Stimulated activated CD8-positive, alpha-beta memory T cell treated with anti-CD3 and anti-CD28 coated beads, Interleukin-4, amount 100 ng/mL, for 1 hour (primary cell): ENCODE data around the gene IL12B.
"Not testable (repeated sequence)": the region's sequence is repeated elsewhere in the genome, so short reads cannot be mapped to it uniquely, and the experiment has no call there.

ENCODE experiments used
- DNase-seq, 2 donors: peaks; one replicate each; pipeline ENCODE4 v3.0.0-alpha.2; 2020; ENCODE audit warnings: low read depth in 2 of 2, low spot score in 1 of 2

Gene IL12B

DNA sequence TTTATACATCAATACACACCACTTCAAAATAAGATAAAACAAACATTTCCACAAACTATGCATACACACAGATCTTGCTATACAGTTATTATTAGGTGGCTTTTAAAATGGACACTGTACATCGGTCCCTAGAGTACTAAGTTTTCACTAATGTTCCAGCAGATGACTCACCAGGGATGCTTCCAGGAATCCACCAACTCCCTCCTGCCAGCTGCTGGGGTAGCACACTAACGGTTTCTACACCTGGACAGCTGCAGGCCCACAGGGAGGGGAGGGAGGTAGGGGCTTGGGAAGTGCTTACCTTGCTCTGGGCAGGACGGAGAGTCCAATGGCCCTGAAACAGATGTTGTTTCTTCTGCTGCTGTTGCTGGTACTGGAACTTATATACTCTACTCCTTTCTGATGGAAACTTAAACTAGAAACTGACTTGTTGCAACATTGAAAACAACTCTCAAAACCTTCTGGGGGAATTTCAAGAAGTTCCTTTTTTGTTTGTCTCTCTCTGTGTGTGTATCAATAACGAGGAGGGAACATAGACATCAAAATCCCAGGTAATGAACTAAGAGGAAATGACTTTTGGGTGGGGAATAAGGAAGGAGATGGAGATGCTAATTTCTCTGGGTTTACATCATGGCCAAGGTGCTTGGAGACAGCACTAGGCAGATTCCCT lies at the start of gene IL12B:
TSS of gene IL12B (minus strand) at position 357 of the 670 bp plus-strand sequence. CDS start 3,705 bp downstream, outside the sequence.
- no peak for DNase-seq

GRCh38 chr5:159377653-159378052 lies 47.4 kb upstream of the IL12B start:
- no peak for DNase-seq

GRCh38 chr5:159367866-159368265 lies 37.6 kb upstream of the IL12B start:
- DNase-seq: not testable (repeated sequence)

DNA sequence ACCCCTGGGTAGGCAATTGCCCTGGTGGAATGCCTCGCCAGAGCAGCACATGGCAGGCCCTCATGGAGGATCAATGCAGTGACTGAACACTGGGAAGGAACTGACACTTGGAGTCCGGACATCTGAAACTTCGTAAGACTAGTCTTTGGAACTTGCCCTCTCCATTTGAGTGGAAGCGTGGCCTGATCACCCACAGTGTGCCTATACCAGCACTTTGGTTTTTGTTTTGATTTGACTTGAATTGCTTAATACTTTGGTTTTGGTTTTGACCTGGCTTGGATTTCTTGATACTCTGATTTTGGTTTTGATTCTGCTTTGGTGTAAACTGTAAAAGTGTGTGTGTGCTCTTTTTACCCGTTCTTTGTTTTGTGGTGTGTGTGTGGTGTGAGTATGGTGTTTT lies 36.5 kb upstream of the IL12B start:
- DNase-seq: not testable (repeated sequence)

DNA sequence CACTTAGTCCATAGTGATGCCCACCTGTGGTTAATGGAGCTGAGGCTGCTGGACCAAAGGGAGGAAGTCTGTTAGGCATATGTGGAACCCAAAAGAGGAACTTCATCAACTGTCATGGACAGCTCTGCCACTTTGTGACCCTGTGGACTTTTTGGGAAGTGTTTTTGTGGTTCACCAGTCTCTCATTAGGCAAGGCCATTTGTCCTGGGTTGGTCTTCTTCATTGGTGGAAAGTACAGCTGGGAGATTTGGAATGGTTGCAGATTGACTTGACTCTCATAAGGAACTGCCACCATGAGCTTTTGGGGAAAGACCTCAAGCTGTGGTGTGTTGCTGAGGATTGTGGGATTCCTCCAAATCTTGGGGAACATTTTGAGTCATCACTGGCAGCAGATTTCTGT lies 31.9 kb upstream of the IL12B start:
- DNase-seq: no peak

- not testable (repeated sequence) for DNase-seq
These were observed 29.6 kb upstream of the IL12B start for GRCh38 chr5:159359871-159360270.

DNA sequence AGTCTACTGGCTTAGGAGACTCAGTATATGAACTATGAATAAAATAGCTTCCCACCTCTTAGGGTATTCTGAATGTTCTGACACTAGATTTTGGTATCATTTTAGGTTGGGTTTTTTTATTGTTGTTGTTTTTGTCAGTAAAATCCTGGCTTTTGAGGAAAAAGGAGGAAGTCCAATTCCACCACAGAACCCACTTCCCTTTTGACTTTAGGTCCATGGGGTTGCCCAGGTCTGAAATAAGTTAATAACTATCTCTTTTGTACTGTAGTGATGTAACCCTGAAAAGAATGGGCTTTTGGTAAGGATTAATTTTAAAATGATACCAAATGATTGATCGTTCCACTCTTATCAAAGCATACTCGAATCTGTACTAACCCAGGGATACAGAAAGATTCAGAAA lies 29.1 kb upstream of the IL12B start:
- DNase-seq: no peak

DNA sequence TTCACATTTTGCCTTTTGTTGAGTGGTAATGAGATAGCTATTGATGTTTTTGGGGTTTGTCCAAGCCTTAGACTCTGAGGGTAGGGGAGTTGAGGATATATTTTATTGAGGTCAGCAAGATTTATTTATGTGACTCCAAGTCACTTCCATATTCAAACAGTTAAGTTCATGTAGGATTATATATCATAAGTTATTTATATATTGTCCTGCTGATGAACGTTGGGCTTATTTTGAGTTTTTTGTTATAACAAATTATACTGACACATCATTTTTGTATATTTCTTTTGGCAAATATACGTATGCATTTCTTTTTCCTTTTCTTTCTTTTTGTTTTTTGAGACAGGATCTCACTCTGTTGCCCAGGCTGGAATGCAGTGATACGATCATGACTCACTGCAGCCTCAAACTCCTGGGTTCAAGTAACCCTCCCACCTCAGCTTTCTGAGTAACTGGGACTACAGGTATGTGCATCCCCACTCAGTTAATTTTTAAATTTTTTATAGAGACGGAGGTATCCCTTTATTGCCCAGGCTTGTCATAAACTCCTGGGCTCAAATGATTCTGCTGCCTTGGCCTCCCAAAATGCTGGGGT lies 23.5 kb upstream of the IL12B start:
- DNase-seq: no peak

DNA sequence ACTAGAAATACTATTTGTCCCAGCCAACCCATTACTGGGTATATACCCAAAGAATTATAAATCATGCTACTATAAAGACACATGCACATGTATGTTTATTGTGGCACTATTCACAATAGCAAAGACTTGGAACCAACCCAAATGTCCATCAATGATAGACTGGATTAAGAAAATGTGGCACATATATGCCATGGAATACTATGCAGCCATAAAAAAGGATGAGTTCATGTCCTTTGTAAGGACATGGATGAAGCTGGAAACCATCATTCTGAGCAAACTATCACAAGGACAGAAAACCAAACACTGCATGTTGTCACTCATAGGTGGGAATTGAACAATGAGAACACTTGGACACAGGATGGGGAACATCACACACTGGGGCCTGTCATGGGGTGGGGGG lies 20.4 kb upstream of the IL12B start:
- DNase-seq: not testable (repeated sequence)

DNA sequence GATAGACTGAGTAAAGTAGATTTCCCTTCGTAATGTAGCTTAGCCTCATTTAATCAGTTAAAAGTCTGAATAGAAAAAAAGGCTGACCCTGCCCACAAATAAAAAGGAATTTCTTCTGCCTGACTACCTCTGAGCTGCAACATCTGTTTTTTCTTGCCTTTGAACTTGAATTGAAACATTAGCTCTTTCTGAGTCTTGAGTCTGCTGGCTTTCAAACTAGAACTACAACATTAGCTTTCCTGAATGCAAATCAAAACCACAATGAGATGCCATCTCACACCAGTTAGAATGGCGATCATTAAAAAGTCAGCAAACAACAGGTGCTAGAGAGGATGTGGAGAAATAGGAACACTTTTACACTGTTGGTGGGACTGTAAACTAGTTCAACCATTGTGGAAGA lies 19.9 kb upstream of the IL12B start:
- not testable (repeated sequence) for DNase-seq

GRCh38 chr5:159345861-159346260 lies 15.6 kb upstream of the IL12B start:
- DNase-seq: no peak

GRCh38 chr5:159345336-159345735 lies 15.0 kb upstream of the IL12B start:
- DNase-seq: no peak

GRCh38 chr5:159343295-159344094 lies 13.2 kb upstream of the IL12B start:
- no peak for DNase-seq

DNA sequence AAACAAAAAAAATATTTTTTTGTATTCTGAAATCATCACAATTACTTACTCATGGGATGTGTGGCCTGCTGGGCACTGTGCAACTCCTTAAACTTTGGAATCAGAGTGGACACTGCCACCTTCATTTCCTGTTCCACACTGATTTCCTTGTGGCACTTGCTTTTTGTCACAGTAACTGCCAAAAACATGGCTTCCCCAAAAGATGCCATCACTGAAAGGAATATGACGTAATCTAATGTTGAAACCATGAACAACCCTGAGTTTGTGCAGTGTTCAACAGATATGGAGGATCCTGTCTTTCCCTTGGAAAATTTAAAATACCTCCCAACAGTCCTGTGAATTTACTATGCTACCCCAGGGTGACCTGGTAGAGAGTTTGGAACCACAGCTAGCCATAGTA lies 12.6 kb upstream of the IL12B start:
- no peak for DNase-seq

GRCh38 chr5:159341906-159342310 lies 11.6 kb upstream of the IL12B start:
- DNase-seq: peak; percentile 28 to 42

DNA sequence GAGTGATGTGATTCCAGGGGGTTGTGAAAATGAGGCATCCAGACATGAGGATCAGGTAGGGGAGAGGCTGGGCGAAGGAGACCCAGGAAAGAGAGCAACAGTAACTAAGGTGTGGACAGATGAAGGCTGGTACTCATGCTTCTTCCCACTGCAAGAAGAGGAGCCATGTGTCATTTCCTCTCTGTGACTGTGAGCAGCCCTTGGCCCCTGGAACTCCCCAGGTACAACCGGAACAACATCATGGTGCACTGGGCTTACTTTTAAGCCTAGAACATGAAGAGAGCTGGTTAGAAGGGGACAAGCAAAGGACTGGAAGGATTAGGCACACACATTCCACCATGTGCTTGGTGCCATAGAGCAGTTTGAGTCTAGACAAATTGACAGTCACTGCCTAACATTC lies 10.9 kb upstream of the IL12B start:
- DNase-seq: no peak

DNA sequence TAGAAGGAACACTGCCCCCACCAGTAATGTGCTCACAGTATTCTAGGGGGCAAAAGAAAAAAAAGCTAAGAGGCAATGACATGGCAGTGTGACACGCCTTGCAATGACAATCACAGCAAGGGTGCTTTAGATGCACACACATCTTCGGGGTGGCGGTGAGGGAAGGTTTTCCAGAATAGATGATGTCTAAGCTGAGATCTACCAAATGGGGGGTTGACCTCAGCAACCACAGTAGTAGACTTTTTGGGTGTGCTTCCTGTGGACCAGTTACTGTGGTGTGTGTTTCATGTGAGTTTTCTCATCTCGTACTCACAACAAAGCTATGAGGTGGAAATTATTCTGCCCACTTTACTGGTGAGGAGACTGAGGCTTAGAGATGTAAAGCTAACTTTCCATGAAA lies 10.2 kb upstream of the IL12B start:
- DNase-seq: no peak

GRCh38 chr5:159339460-159339859 lies 9.2 kb upstream of the IL12B start:
- DNase-seq: no peak

- no peak for DNase-seq
These were observed 7.8 kb upstream of the IL12B start for GRCh38 chr5:159338118-159338517.

GRCh38 chr5:159337016-159337955 lies 7.0 kb upstream of the IL12B start:
- no peak for DNase-seq

- DNase-seq: no peak
These were observed 6.3 kb upstream of the IL12B start for GRCh38 chr5:159336586-159336985.
